ENCODE measurements around the gene SLC30A7.

GRCh38 chr1:100875228-100875627, 20.7 kb upstream of the SLC30A7 start:
- no peak for TF ChIP-seq GATA2 (IDR thresholded peaks at IDR 0.05; ENCODE audit: low read depth, low read length)
- no peak for TF ChIP-seq GATA3 (IDR thresholded peaks at IDR 0.05; ENCODE audit: low read depth, low read length)
